GM12878 (cell line): Measurements from ENCODE around the gene NLRC5. TPM values are rescaled to one million over a fixed set of nuclear protein-coding genes. Genes with fewer than 3 reads are reported as not detected.
A peak's percentile ranks its signal among the peaks of the same experiment; 100 is the strongest.

Experiments
- CEBPB ChIP-seq, 2 experiments: fragments of 150-350 bp in 1 of 2; IDR thresholded peaks; 2 replicates each; pipeline ENCODE4 v1.6.1; 2012 to 2014; ENCODE audit warnings: low read depth in 2 of 2, low read length in 2 of 2, borderline replicate concordance in 1 of 2, inconsistent platforms in 1 of 2
- CUX1 ChIP-seq: IDR thresholded peaks from 2 replicates; pipeline ENCODE4 v1.6.1; 2012; ENCODE audit warnings: improper control_type of control experiment, low read depth, low read length; ENCODE audit not compliant: insufficient replicate concordance
- FOXM1 ChIP-seq: IDR thresholded peaks from 2 replicates; pipeline ENCODE4 v1.6.1; 2012; ENCODE audit warnings: low read depth, mild to moderate bottlenecking, inconsistent platforms, low read length, moderate library complexity
- HCFC1 ChIP-seq: fragments of 150-350 bp; IDR thresholded peaks from 2 replicates; pipeline ENCODE4 v1.6.1; 2014; ENCODE audit warnings: low read length
- IKZF1 ChIP-seq: fragments of 450-650 bp; conservative IDR thresholded peaks from 2 replicates; pipeline ENCODE4 v1.6.1; 2017; ENCODE audit warnings: antibody characterized with exemption, mild to moderate bottlenecking
- MEF2A ChIP-seq: IDR thresholded peaks from 2 replicates; pipeline ENCODE4 v1.6.1; 2011; ENCODE audit warnings: low read depth, mild to moderate bottlenecking, low read length, moderate library complexity; ENCODE audit not compliant: insufficient read depth
- NBN ChIP-seq: fragments of 450-650 bp; IDR thresholded peaks from 2 replicates; pipeline ENCODE4 v1.6.1; 2016
- POU2F2 ChIP-seq: IDR thresholded peaks from 3 replicates; pipeline ENCODE4 v1.6.1; 2011; ENCODE audit warnings: low read depth, mild to moderate bottlenecking, low read length, borderline replicate concordance
- RAD21 ChIP-seq: IDR thresholded peaks from 2 replicates; pipeline ENCODE4 v1.6.1; 2011; ENCODE audit warnings: mild to moderate bottlenecking, low read depth, low read length, moderate library complexity; ENCODE audit not compliant: insufficient read depth
- RUNX3 ChIP-seq: IDR thresholded peaks from 2 replicates; pipeline ENCODE4 v1.6.1; 2012; ENCODE audit warnings: low read length, inconsistent platforms
- SP1 ChIP-seq: IDR thresholded peaks from one replicate; pipeline ENCODE4 v1.6.1; 2011; ENCODE audit warnings: low read depth, low read length
- SRF ChIP-seq, 2 experiments: IDR thresholded peaks; 2 replicates each; pipeline ENCODE4 v1.6.1; 2011; ENCODE audit warnings: low read depth in 2 of 2, low read length in 2 of 2, mild to moderate bottlenecking in 1 of 2, moderate library complexity in 1 of 2
- SUZ12 ChIP-seq: fragments of 200-600 bp; sonication (generic); IDR thresholded peaks from one replicate; pipeline ENCODE4 v1.6.1; 2018; ENCODE audit warnings: antibody characterized with exemption, mild to moderate bottlenecking; ENCODE audit not compliant: unreplicated experiment
- WRNIP1 ChIP-seq: IDR thresholded peaks from 2 replicates; pipeline ENCODE4 v1.6.1; 2011; ENCODE audit warnings: low read depth, low read length, improper control_type of control experiment, borderline replicate concordance
- ZBTB11 ChIP-seq: fragments of 450-650 bp; formaldehyde crosslinking; IDR thresholded peaks from 2 replicates; pipeline ENCODE4 v1.5.0; 2022; ENCODE audit warnings: mild to moderate bottlenecking, missing genetic modification characterization
- polyA plus RNA-seq, 11 experiments: library from polyadenylated mRNA; depleted of rRNA in 4 of 11; unstranded in 6 of 11; stranded (reverse) in 5 of 11; fragments of >200 nt; fragmentation: Nextera tagmentation in 4 of 11; fragmentation: Illumina TruSeq in 1 of 11; extraction: Ambion mirVana in 4 of 11; extraction: Trizol in 1 of 11; gene quantifications; 1 replicate in 1 of 11; 2 replicates in 10 of 11; pipeline versions ENCODE4 v1.2.1 to v1.2.3, GENCODE V29; 2011 to 2016; ENCODE audit warnings: inconsistent platforms in 2 of 11, missing spikeins in 2 of 11, low read depth in 1 of 11
- total RNA-seq, 4 experiments: library from RNA; depleted of rRNA in 3 of 4; stranded (reverse); fragments of >200 nt in 3 of 4; fragmentation: Illumina TruSeq in 1 of 4; extraction: Trizol in 1 of 4; gene quantifications; 2 replicates each; pipeline versions ENCODE4 v1.2.1 to v1.2.3, GENCODE V29; 2013 to 2021
- TF ChIP-seq, protein P1 (sequence below): fragments of 450-650 bp; IDR thresholded peaks from 2 replicates; pipeline ENCODE4 v1.6.1; 2017; ENCODE audit warnings: mild to moderate bottlenecking, moderate library complexity

Gene NLRC5
- total and polyA plus RNA-seq, 10 of the 15 experiments (the other 5 are each of a cell fraction or from before 2014, with no cell fraction given), result 13.1 to 105 (median 57.3) TPM

- no peak for TF ChIP-seq ZBTB11 (CRISPR knock-in tag)
- TF ChIP-seq SP1, result no peak
- peak; percentile 79 for TF ChIP-seq RUNX3
- TF ChIP-seq RAD21, result no peak
- peak; percentile 77 for TF ChIP-seq IKZF1
- TF ChIP-seq CEBPB (IDR thresholded peaks at IDR 0.05; ENCODE audit: borderline replicate concordance in 1 of 2, low read depth in 2 of 2, low read length in 2 of 2), result no peak
- peak; percentile 97 for TF ChIP-seq CUX1
- no peak for TF ChIP-seq SUZ12
- no peak for TF ChIP-seq MEF2A
- TF ChIP-seq FOXM1, result no peak; the same call in 1 of the 2 replicates
- TF ChIP-seq SRF (IDR thresholded peaks at IDR 0.05; ENCODE audit: low read depth in 2 of 2, low read length in 2 of 2), result no peak
- no peak for TF ChIP-seq WRNIP1
- TF ChIP-seq POU2F2, result no peak
- TF ChIP-seq NBN, result peak; percentile 63; the same call in 1 of the 2 replicates
- TF ChIP-seq HCFC1, result no peak
- TF ChIP-seq, protein P1, sequence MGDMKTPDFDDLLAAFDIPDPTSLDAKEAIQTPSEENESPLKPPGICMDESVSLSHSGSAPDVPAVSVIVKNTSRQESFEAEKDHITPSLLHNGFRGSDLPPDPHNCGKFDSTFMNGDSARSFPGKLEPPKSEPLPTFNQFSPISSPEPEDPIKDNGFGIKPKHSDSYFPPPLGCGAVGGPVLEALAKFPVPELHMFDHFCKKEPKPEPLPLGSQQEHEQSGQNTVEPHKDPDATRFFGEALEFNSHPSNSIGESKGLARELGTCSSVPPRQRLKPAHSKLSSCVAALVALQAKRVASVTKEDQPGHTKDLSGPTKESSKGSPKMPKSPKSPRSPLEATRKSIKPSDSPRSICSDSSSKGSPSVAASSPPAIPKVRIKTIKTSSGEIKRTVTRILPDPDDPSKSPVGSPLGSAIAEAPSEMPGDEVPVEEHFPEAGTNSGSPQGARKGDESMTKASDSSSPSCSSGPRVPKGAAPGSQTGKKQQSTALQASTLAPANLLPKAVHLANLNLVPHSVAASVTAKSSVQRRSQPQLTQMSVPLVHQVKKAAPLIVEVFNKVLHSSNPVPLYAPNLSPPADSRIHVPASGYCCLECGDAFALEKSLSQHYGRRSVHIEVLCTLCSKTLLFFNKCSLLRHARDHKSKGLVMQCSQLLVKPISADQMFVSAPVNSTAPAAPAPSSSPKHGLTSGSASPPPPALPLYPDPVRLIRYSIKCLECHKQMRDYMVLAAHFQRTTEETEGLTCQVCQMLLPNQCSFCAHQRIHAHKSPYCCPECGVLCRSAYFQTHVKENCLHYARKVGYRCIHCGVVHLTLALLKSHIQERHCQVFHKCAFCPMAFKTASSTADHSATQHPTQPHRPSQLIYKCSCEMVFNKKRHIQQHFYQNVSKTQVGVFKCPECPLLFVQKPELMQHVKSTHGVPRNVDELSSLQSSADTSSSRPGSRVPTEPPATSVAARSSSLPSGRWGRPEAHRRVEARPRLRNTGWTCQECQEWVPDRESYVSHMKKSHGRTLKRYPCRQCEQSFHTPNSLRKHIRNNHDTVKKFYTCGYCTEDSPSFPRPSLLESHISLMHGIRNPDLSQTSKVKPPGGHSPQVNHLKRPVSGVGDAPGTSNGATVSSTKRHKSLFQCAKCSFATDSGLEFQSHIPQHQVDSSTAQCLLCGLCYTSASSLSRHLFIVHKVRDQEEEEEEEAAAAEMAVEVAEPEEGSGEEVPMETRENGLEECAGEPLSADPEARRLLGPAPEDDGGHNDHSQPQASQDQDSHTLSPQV, result peak; percentile 42; the same call in 1 of the 2 replicates
Measured at GRCh38 chr16:56980792-56981724, 8.3 kb upstream of the NLRC5 start (continued).
